Heart right ventricle (tissue), 16 donors: ENCODE measurements around the gene FGF3. TPM values are rescaled to one million over a fixed set of nuclear protein-coding genes. Genes with fewer than 3 reads are reported as not detected.

Experiments used
- ATAC-seq, 8 donors: fragments of 200-7000 bp; cut with Tn5 transposase; one replicate each; pipeline ENCODE4 v1.9.1; 2020; ENCODE audit warnings: mild to moderate bottlenecking in 8 of 8, moderate library complexity in 8 of 8, moderate number of reproducible peaks in 1 of 8
- DNase-seq, 2 donors: peaks; one replicate each; pipeline ENCODE4 v3.0.0-alpha.2; 2020
- H3K27ac ChIP-seq, 10 donors: fragments of 200-600 bp; sonication (generic) in 2 of 10; one replicate each; pipeline versions ENCODE4 v1.5.0 to v1.8.0; 2020 to 2022; ENCODE audit warnings: mild to moderate bottlenecking in 3 of 10
- H3K27me3 ChIP-seq, 7 donors: fragments of 200-600 bp; one replicate each; pipeline ENCODE4 v1.8.0; 2021 to 2022; ENCODE audit warnings: mild to moderate bottlenecking in 2 of 7
- H3K36me3 ChIP-seq, 9 donors: fragments of 200-600 bp; sonication (generic) in 1 of 9; one replicate each; pipeline versions ENCODE4 v1.5.0 to v1.8.0; 2020 to 2022; ENCODE audit warnings: mild to moderate bottlenecking in 2 of 9
- H3K4me1 ChIP-seq, 9 donors: fragments of 200-600 bp; sonication (generic) in 1 of 9; one replicate each; pipeline versions ENCODE4 v1.5.0 to v1.8.0; 2020 to 2022; ENCODE audit warnings: mild to moderate bottlenecking in 4 of 9
- H3K4me3 ChIP-seq, 10 donors: fragments of 200-600 bp; sonication (generic) in 2 of 10; one replicate each; pipeline versions ENCODE4 v1.5.0 to v1.8.0; 2020 to 2022; ENCODE audit warnings: mild to moderate bottlenecking in 7 of 10, moderate library complexity in 2 of 10
- H3K9me3 ChIP-seq, 11 donors: fragments of 200-600 bp in 10 of 11; sonication (generic) in 2 of 11; one replicate each; pipeline versions ENCODE4 v1.5.0 to v1.8.0; 2013 to 2022; ENCODE audit warnings: mild to moderate bottlenecking in 2 of 11, control low read depth in 1 of 11, moderate library complexity in 1 of 11
- CTCF ChIP-seq, 9 donors: fragments of 200-600 bp; sonication (generic) in 2 of 9; IDR thresholded peaks; one replicate each; pipeline versions ENCODE4 v1.5.0 to v1.8.0; 2021 to 2022; ENCODE audit warnings: antibody characterized with exemption in 9 of 9, mild to moderate bottlenecking in 5 of 9, moderate library complexity in 1 of 9
- WGBS, 2 donors: extraction: QIAGEN DNeasy Blood & Tissue Kit; methylation state at CpG; one replicate each; pipeline ENCODE4 v1.1.7; 2013; ENCODE audit warnings: inconsistent platforms in 1 of 2; 5-methylcytosine and 5-hydroxymethylcytosine counted together
- intact Hi-C, 10 donors: fragments of 100-400 bp; cut with DNase I; formaldehyde crosslinking; loops; one replicate each; pipeline versions ENCODE4 v1.11.1 to v1.14.2; 2022
- polyA plus RNA-seq, 2 donors: library from polyadenylated mRNA; stranded (reverse); fragments of 200-250 nt; gene quantifications; one replicate each; pipeline ENCODE4 v1.2.3, GENCODE V29; 2013
- total RNA-seq, 10 donors: library from RNA; stranded (reverse); fragmentation: NEBNext Ultra II Directional in 3 of 10; extraction: Animal tissue kit (Norgen Biotek cat#: 25700) in 3 of 10; gene quantifications; one replicate each; pipeline versions ENCODE4 v1.2.1 to v1.2.4, GENCODE V29; 2021 to 2023
- donor health status: Arrhythmogenic right ventricular cardiomyopathy.
- donor health status: ischemic (EF 13 %, LVEDD 7.1; RV severe dilation, severe dysfunction).
- donor health status: healthy with polysubstance abuse.
- donor health status: DM: no; HTN: yes; CAD: no.
- donor health status: DM: no; HTN: no; CAD: no.
- donor health status: ischemic (EF 25% LVEDD 6.9; RV normal size, moderate dysfunction).
- donor health status: ischemic (EF 25% LVEDD 5.7; RV mildly dilated, moderate dysfunction).
- donor health status: healthy.
- donor health status: DM: yes; HTN: yes; CAD: no.
- donor health status: Ischemic cardiomyopathy.
- donor health status: ischemic (EF 35%, LVEDD 5.7; RV mildly dilated, moderate dysfunction).
- donor health status: nonischemic (EF 11% LVEDD 7.7; RV severe dilation, severe dysfunction).
- donor health status: DM: yes; HTN: yes; CAD: no.
- donor health status: PGD.
- donor health status: ischemic (EF 29% LVEDD 5.4; RV normal size, mild dysfunction).
- donor health status: nonischemic (EF 23%, LVEDD 6.1; RV moderate dilation, normal function).

Gene FGF3
- total and polyA plus RNA-seq, 12 donors, result not detected

GRCh38 chr11:69814902-69815301 lies 4.3 kb downstream of the FGF3 start:
- no peak for TF ChIP-seq CTCF (IDR thresholded peaks at IDR 0.05)
- Histone ChIP-seq H3K4me3 (no peak overlapping the region), H3K9me3 (no peaks in the 10 kb centered on the region), H3K4me1 (peaks cover 0 to 12% (median 10%) of the 10 kb centered on the region in 9 donors), H3K36me3 (no peaks in the 10 kb centered on the region), H3K27ac (no peak overlapping the region), H3K27me3 (peaks cover 24 to 84% (median 66%) of the 10 kb centered on the region in 7 donors)
- ATAC-seq, result no peak
- DNase-seq, result no peak
- intact Hi-C loops, result no loop called here

GRCh38 chr11:69814411-69814810 lies 4.8 kb downstream of the FGF3 start:
- intact Hi-C loops, result no loop called here
- no peak for TF ChIP-seq CTCF (IDR thresholded peaks at IDR 0.05)

GRCh38 chr11:69813839-69814238 lies 5.4 kb downstream of the FGF3 start:
- H3K4me3 ChIP-seq, result no peak overlapping the region
- TF ChIP-seq CTCF (IDR thresholded peaks at IDR 0.05), result no peak
- peaks cover 24 to 74% (median 55%) of the 10 kb centered on the region in 7 donors for H3K27me3 ChIP-seq
- H3K27ac ChIP-seq, result no peak overlapping the region
- peaks cover 0 to 12% (median 10%) of the 10 kb centered on the region in 9 donors for H3K4me1 ChIP-seq
- WGBS, 2 donors, result 87 to 88% methylated on average over 2 of the region's 2 CpGs
- intact Hi-C loops, result no loop called here
- no peak for ATAC-seq
- no peaks in the 10 kb centered on the region for H3K9me3 ChIP-seq
- no peaks in the 10 kb centered on the region for H3K36me3 ChIP-seq
- DNase-seq, result no peak

More at GRCh38 chr11:69814411-69814810, 4.8 kb downstream of the FGF3 start:
- Histone ChIP-seq H3K27me3 (peaks cover 24 to 79% (median 61%) of the 10 kb centered on the region in 7 donors), H3K4me3 (no peak overlapping the region), H3K27ac (no peak overlapping the region), H3K36me3 (no peaks in the 10 kb centered on the region), H3K9me3 (no peaks in the 10 kb centered on the region), H3K4me1 (peaks cover 0 to 12% (median 10%) of the 10 kb centered on the region in 9 donors)
- DNase-seq, result no peak
- 80 to 86% methylated on average over 7 of the region's 7 CpGs for WGBS, 2 donors
- ATAC-seq, result no peak

GRCh38 chr11:69812946-69813345 lies 6.3 kb downstream of the FGF3 start:
- DNase-seq (no peak), ATAC-seq (no peak)
- H3K9me3 ChIP-seq, result no peaks in the 10 kb centered on the region
- TF ChIP-seq CTCF (IDR thresholded peaks at IDR 0.05), result no peak
- intact Hi-C loops, result no loop called here
- peaks cover 0 to 9% (median 7%) of the 10 kb centered on the region in 9 donors for H3K4me1 ChIP-seq
- H3K27me3 ChIP-seq, result peaks cover 17 to 73% (median 46%) of the 10 kb centered on the region in 7 donors
- no peak overlapping the region for H3K27ac ChIP-seq
- 82 to 85% methylated on average over 10 of the region's 10 CpGs for WGBS, 2 donors
- no peaks in the 10 kb centered on the region for H3K36me3 ChIP-seq
- H3K4me3 ChIP-seq, result no peak overlapping the region
